Ishikawa (cell line): ENCODE measurements around the gene SLC6A11.

Source experiments
- CEBPB ChIP-seq: IDR thresholded peaks from 2 replicates; pipeline ENCODE4 v1.6.1; 2012
- CREB1 ChIP-seq: IDR thresholded peaks from 2 replicates; pipeline ENCODE4 v1.6.1; 2012; ENCODE audit warnings: low read depth
- EGR1 ChIP-seq: IDR thresholded peaks from 2 replicates; pipeline ENCODE4 v1.6.1; 2012
- EP300 ChIP-seq: IDR thresholded peaks from 2 replicates; pipeline ENCODE4 v1.6.1; 2012; ENCODE audit warnings: borderline replicate concordance
- MAX ChIP-seq: IDR thresholded peaks from 2 replicates; pipeline ENCODE4 v1.6.1; 2012
- NFIC ChIP-seq: IDR thresholded peaks from 2 replicates; pipeline ENCODE4 v1.6.1; 2012
- RAD21 ChIP-seq: IDR thresholded peaks from 2 replicates; pipeline ENCODE4 v1.6.1; 2012; ENCODE audit warnings: low read depth
- REST ChIP-seq: IDR thresholded peaks from 2 replicates; pipeline ENCODE4 v1.6.1; 2012; ENCODE audit warnings: low read depth, mild to moderate bottlenecking
- TAF1 ChIP-seq: IDR thresholded peaks from 2 replicates; pipeline ENCODE4 v1.6.1; 2012; ENCODE audit warnings: low read depth, mild to moderate bottlenecking
- TCF12 ChIP-seq: IDR thresholded peaks from 2 replicates; pipeline ENCODE4 v1.6.1; 2012; ENCODE audit warnings: low read depth
- TEAD4 ChIP-seq: IDR thresholded peaks from 2 replicates; pipeline ENCODE4 v1.6.1; 2012
- USF1 ChIP-seq: IDR thresholded peaks from 2 replicates; pipeline ENCODE4 v1.6.1; 2012
- YY1 ChIP-seq: IDR thresholded peaks from 2 replicates; pipeline ENCODE4 v1.6.1; 2012; ENCODE audit warnings: low read depth
- ZBTB7A ChIP-seq: IDR thresholded peaks from 2 replicates; pipeline ENCODE4 v1.6.1; 2012; ENCODE audit warnings: low read depth

SLC6A11 gene

GRCh38 chr3:10889206-10889960, 73.4 kb downstream of the SLC6A11 start:
- TF ChIP-seq MAX (no peak), CEBPB (no peak), EGR1 (no peak)

GRCh38 chr3:10890665-10891064, 74.6 kb downstream of the SLC6A11 start:
- TF ChIP-seq REST = no peak
- no peak for TF ChIP-seq USF1
- no peak for TF ChIP-seq ZBTB7A
- TF ChIP-seq CREB1 = no peak
- TF ChIP-seq EP300 = no peak
- no peak for TF ChIP-seq TCF12
- no peak for TF ChIP-seq CEBPB

- TF ChIP-seq TEAD4 = no peak
- TF ChIP-seq EGR1 = no peak
- TF ChIP-seq USF1 = no peak
- TF ChIP-seq YY1 = no peak
- no peak for TF ChIP-seq TCF12
- TF ChIP-seq MAX = no peak
Observed at GRCh38 chr3:10892622-10893021, 76.6 kb downstream of the SLC6A11 start.

- no peak for TF ChIP-seq REST
- TF ChIP-seq NFIC = no peak
- no peak for TF ChIP-seq MAX
- TF ChIP-seq RAD21 = no peak
- TF ChIP-seq TEAD4 = no peak
Observed at GRCh38 chr3:10901296-10901945, 85.4 kb downstream of the SLC6A11 start.

- TF ChIP-seq REST = no peak
- no peak for TF ChIP-seq TEAD4
- TF ChIP-seq CREB1 = no peak
- no peak for TF ChIP-seq TAF1
- TF ChIP-seq EGR1 = no peak
- TF ChIP-seq NFIC = no peak
- no peak for TF ChIP-seq EP300
Observed at GRCh38 chr3:10907262-10907661, 91.2 kb downstream of the SLC6A11 start.
